HepG2 (cell line): ENCODE data around the gene VAT1L. TPM values are rescaled to one million over a fixed set of nuclear protein-coding genes. Genes with fewer than 3 reads are reported as not detected.

Experiments
- ATAC-seq: fragments of 200-7000 bp; cut with Tn5 transposase; 3 replicates; pipeline ENCODE4 v1.9.1; 2020; ENCODE audit warnings: mild to moderate bottlenecking, moderate library complexity
- BruUV-seq: library from RNA; stranded (reverse); fragments of 400-500 nt; replicated peaks from 2 replicates; lab custom pipeline; 2021; lab: Mats Ljungman, UMichigan
- CTCF ChIA-PET: fragments of 300-600 bp; formaldehyde crosslinking; extraction: SDS; loops from one replicate; lab custom pipeline; 2021; ENCODE audit warnings: low total read pairs, inconsistent platforms, low intra/inter-chr PET ratio; lab: Yijun Ruan, JAX
- POLR2A ChIA-PET: fragments of 350-600 bp; sonication (Branson Sonifier 250); formaldehyde crosslinking; loops from one replicate; lab custom pipeline; 2020; ENCODE audit warnings: antibody characterized with exemption, inconsistent platforms; lab: Yijun Ruan, JAX
- DNase-seq: peaks from one replicate; pipeline ENCODE4 v3.0.0-alpha.2; 2015; ENCODE audit warnings: low spot score
- FAIRE-seq: peaks from 3 replicates; lab custom pipeline; 2011; peaks lifted over from hg19 to GRCh38; lab: Jason Lieb, UNC
- H2AFZ ChIP-seq: one replicate; pipeline ENCODE4 v1.6.1; 2011; ENCODE audit warnings: low read length, inconsistent platforms
- H3K27ac ChIP-seq: fragments of 300-600 bp; 3 replicates; pipeline ENCODE4 v1.8.0; 2011; ENCODE audit warnings: mixed run types, mild to moderate bottlenecking, mixed read lengths, low read length, inconsistent platforms; ENCODE audit not compliant: insufficient read depth; ENCODE audit errors: extremely low read length
- H3K27me3 ChIP-seq, 2 experiments: fragments of 200-600 bp in 1 of 2; 2 replicates in 1 of 2; 3 replicates in 1 of 2; pipeline versions ENCODE4 v1.6.0 to v1.8.0; 2011; ENCODE audit warnings: low read length in 2 of 2, mild to moderate bottlenecking in 2 of 2, moderate library complexity in 2 of 2, inconsistent platforms in 1 of 2; ENCODE audit not compliant: insufficient read depth in 2 of 2, control insufficient read depth in 1 of 2
- H3K36me3 ChIP-seq, 2 experiments: fragments of 200-600 bp in 1 of 2; replicated peaks in 1 of 2; 2 replicates in 1 of 2; 3 replicates in 1 of 2; pipeline versions ENCODE4 v1.5.1 to v1.8.0; 2011; ENCODE audit warnings: low read length in 2 of 2, inconsistent platforms in 1 of 2; ENCODE audit not compliant: insufficient read depth in 2 of 2, control insufficient read depth in 1 of 2
- H3K4me1 ChIP-seq: 2 replicates; pipeline ENCODE4 v1.5.1; 2012; ENCODE audit warnings: low read length, inconsistent platforms; ENCODE audit not compliant: insufficient read depth
- H3K4me2 ChIP-seq: 2 replicates; pipeline ENCODE4 v1.6.0; 2011; ENCODE audit warnings: low read depth, low read length, inconsistent platforms
- H3K4me3 ChIP-seq, 3 experiments: fragments of 200-600 bp in 1 of 3; sonication (generic), shearing (Covaris generic) in 1 of 3; replicated peaks in 1 of 3; 2 replicates each; pipeline ENCODE4 v1.5.1; 2011 to 2016; ENCODE audit warnings: low read length in 3 of 3, inconsistent platforms in 2 of 3, low read depth in 2 of 3, mild to moderate bottlenecking in 2 of 3, control low read depth in 1 of 3, mixed read lengths in 1 of 3; ENCODE audit not compliant: insufficient read depth in 1 of 3
- H3K79me2 ChIP-seq: one replicate; pipeline ENCODE4 v1.6.1; 2011; ENCODE audit warnings: low read length, inconsistent platforms; ENCODE audit not compliant: insufficient read depth
- H3K9ac ChIP-seq: 2 replicates; pipeline ENCODE4 v1.6.0; 2011; ENCODE audit warnings: mild to moderate bottlenecking, low read depth, low read length, inconsistent platforms; ENCODE audit not compliant: insufficient read depth
- H3K9me3 ChIP-seq: 2 replicates; pipeline ENCODE4 v1.5.1; 2012; ENCODE audit warnings: mild to moderate bottlenecking, low read length
- H4K20me1 ChIP-seq: 2 replicates; pipeline ENCODE4 v1.6.0; 2011; ENCODE audit warnings: inconsistent platforms, mild to moderate bottlenecking, low read length, moderate library complexity; ENCODE audit not compliant: insufficient read depth
- AGO2 ChIP-seq: fragments of 200-400 bp; formaldehyde crosslinking; optimal IDR thresholded peaks from 2 replicates; pipeline ENCODE3; 2017; ENCODE audit warnings: mild to moderate bottlenecking, low read depth, low read length, moderate library complexity
- CHCHD3 ChIP-seq: sonication (generic); formaldehyde crosslinking; IDR thresholded peaks from 2 replicates; pipeline ENCODE4 v1.8.0; 2022; ENCODE audit warnings: mild to moderate bottlenecking, missing genetic modification reagents, moderate library complexity
- FOXA3 ChIP-seq: IDR thresholded peaks from 2 replicates; pipeline ENCODE4 v1.6.1; 2016; ENCODE audit warnings: missing genetic modification reagents, missing compliant biosample characterization
- FOXC1 ChIP-seq: sonication (generic); formaldehyde crosslinking; IDR thresholded peaks from 2 replicates; pipeline ENCODE4 v1.8.0; 2022; ENCODE audit warnings: mild to moderate bottlenecking, missing genetic modification reagents, borderline replicate concordance
- RORA ChIP-seq: sonication (generic); formaldehyde crosslinking; IDR thresholded peaks from 2 replicates; pipeline ENCODE4 v1.5.0; 2020; ENCODE audit warnings: mild to moderate bottlenecking, missing genetic modification reagents, moderate library complexity
- SNAI1 ChIP-seq: sonication (generic); formaldehyde crosslinking; IDR thresholded peaks from 2 replicates; pipeline ENCODE4 v1.5.0; 2020; ENCODE audit warnings: mild to moderate bottlenecking, missing genetic modification reagents, borderline replicate concordance
- YEATS2 ChIP-seq: sonication (generic); formaldehyde crosslinking; IDR thresholded peaks from 2 replicates; pipeline ENCODE4 v1.4.0; 2020; ENCODE audit warnings: missing genetic modification reagents, borderline replicate concordance
- ZFP82 ChIP-seq: sonication (generic); formaldehyde crosslinking; IDR thresholded peaks from 2 replicates; pipeline ENCODE4 v1.5.1; 2020; ENCODE audit warnings: mild to moderate bottlenecking, missing genetic modification reagents, borderline replicate concordance
- ZFY ChIP-seq: sonication (generic); formaldehyde crosslinking; IDR thresholded peaks from 2 replicates; pipeline ENCODE4 v1.4.0; 2020; ENCODE audit warnings: missing genetic modification reagents
- ZNF547 ChIP-seq: sonication (generic); formaldehyde crosslinking; IDR thresholded peaks from 2 replicates; pipeline ENCODE4 v1.5.1; 2020; ENCODE audit warnings: mild to moderate bottlenecking, missing genetic modification reagents
- WGBS: methylation state at CpG from one replicate; pipeline ENCODE4 v1.1.6; 2017; ENCODE audit warnings: low lambda C conversion rate; 5-methylcytosine and 5-hydroxymethylcytosine counted together
- in situ Hi-C: cut with HindIII; loops from 2 replicates; pipeline ENCODE4 v1.10.0; 2017; ENCODE audit warnings: low pct_unique_long_range_greater_than_20kb; ENCODE audit not compliant: extremely low pct_ligation_motif_present
- intact Hi-C: fragments of 100-400 bp; cut with micrococcal nuclease; formaldehyde crosslinking; loops from one replicate; pipeline ENCODE4 v1.10.0; 2022; ENCODE audit not compliant: unreplicated experiment
- polyA plus RNA-seq, 8 experiments: library from polyadenylated mRNA; depleted of rRNA in 3 of 8; stranded (reverse) in 7 of 8; unstranded in 1 of 8; fragments of >200 nt; fragmentation: Illumina TruSeq in 4 of 8; extraction: Trizol in 4 of 8; gene quantifications; 2 replicates each; pipeline versions ENCODE4 v1.2.1 to v1.2.3, GENCODE V29; 2011 to 2016; ENCODE audit warnings: low read depth in 4 of 8, missing spikeins in 1 of 8, mixed read lengths in 1 of 8; ENCODE audit not compliant: insufficient read depth in 1 of 8
- total RNA-seq, 5 experiments: library from RNA; depleted of rRNA; stranded (reverse); fragments of >200 nt; fragmentation: Illumina TruSeq; extraction: Trizol; gene quantifications; 2 replicates each; pipeline ENCODE4 v1.2.3, GENCODE V29; 2016; ENCODE audit warnings: low read depth in 1 of 5
- TF ChIP-seq, protein P1 (sequence below): IDR thresholded peaks from 2 replicates; pipeline ENCODE4 v1.6.1; 2016; ENCODE audit warnings: control low read depth
- TF ChIP-seq, protein P2 (sequence below): sonication (generic); formaldehyde crosslinking; IDR thresholded peaks from 2 replicates; pipeline ENCODE4 v1.9.0; 2021; ENCODE audit warnings: missing genetic modification reagents, mild to moderate bottlenecking, borderline replicate concordance
- TF ChIP-seq, protein P3 (sequence below): sonication (generic); formaldehyde crosslinking; IDR thresholded peaks from 2 replicates; pipeline ENCODE4 v1.5.0; 2020; ENCODE audit warnings: missing genetic modification reagents, mild to moderate bottlenecking, borderline replicate concordance

The VAT1L gene
- total and polyA plus RNA-seq, 2 of the 13 experiments (the other 11 are each of a cell fraction or from before 2014, with no cell fraction given) = not detected

DNA sequence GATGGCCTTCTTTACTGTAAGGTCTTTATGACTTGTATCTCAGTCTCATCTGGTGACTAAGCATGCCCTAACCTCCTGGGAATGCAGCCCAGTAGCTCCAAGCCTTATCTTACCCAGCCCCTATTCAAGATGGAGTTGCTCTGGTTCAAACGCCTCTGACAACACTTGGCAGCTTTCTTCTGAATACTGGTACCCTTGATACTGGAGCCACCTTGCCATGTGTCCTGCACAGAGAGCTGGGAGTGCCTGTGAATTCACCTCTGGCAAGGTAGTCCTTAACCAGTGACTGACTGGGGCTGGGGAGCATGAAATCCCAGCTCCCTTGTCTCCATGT, 48.8 kb upstream of the VAT1L start:
- DNase-seq (no peak), FAIRE-seq (no peak), ATAC-seq (no peak)
- no peak overlapping the region for H3K4me2 ChIP-seq
- no TSS peak for BruUV-seq
- intact Hi-C loops = no loop called here
- CTCF ChIA-PET = no interaction called here
- no peaks in the 10 kb centered on the region for H3K79me2 ChIP-seq
- peaks cover 34% of the 10 kb centered on the region for H3K4me1 ChIP-seq
- H3K9me3 ChIP-seq = 0 out of 2 replicates have a peak, but pooled peaks cover 3% of the 10 kb centered on the region
- no peaks in the 10 kb centered on the region; a peak in 1 of 5 replicates for H3K36me3 ChIP-seq
- TF ChIP-seq ZNF547 = no peak
- TF ChIP-seq SNAI1 (CRISPR knock-in tag) = no peak
- no peak for TF ChIP-seq FOXC1 (CRISPR knock-in tag)
- TF ChIP-seq, protein P1, sequence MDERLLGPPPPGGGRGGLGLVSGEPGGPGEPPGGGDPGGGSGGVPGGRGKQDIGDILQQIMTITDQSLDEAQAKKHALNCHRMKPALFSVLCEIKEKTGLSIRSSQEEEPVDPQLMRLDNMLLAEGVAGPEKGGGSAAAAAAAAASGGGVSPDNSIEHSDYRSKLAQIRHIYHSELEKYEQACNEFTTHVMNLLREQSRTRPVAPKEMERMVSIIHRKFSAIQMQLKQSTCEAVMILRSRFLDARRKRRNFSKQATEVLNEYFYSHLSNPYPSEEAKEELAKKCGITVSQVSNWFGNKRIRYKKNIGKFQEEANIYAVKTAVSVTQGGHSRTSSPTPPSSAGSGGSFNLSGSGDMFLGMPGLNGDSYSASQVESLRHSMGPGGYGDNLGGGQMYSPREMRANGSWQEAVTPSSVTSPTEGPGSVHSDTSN (CRISPR knock-in tag) = no peak
- TF ChIP-seq FOXA3 (CRISPR knock-in tag) = no peak
- no peak for TF ChIP-seq RORA (CRISPR knock-in tag)
- TF ChIP-seq, protein P2, sequence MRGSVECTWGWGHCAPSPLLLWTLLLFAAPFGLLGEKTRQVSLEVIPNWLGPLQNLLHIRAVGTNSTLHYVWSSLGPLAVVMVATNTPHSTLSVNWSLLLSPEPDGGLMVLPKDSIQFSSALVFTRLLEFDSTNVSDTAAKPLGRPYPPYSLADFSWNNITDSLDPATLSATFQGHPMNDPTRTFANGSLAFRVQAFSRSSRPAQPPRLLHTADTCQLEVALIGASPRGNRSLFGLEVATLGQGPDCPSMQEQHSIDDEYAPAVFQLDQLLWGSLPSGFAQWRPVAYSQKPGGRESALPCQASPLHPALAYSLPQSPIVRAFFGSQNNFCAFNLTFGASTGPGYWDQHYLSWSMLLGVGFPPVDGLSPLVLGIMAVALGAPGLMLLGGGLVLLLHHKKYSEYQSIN (CRISPR knock-in tag) = no peak
- TF ChIP-seq ZFP82 (CRISPR knock-in tag) = no peak
- TF ChIP-seq, protein P3, sequence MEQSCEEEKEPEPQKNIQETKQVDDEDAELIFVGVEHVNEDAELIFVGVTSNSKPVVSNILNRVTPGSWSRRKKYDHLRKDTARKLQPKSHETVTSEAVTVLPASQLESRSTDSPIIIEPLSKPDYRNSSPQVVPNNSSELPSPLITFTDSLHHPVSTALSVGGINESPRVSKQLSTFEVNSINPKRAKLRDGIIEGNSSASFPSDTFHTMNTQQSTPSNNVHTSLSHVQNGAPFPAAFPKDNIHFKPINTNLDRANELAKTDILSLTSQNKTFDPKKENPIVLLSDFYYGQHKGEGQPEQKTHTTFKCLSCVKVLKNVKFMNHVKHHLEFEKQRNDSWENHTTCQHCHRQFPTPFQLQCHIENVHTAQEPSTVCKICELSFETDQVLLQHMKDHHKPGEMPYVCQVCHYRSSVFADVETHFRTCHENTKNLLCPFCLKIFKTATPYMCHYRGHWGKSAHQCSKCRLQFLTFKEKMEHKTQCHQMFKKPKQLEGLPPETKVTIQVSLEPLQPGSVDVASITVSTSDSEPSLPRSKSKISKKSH = no peak
- TF ChIP-seq CHCHD3 (CRISPR knock-in tag) = no peak
- TF ChIP-seq ZFY (CRISPR knock-in tag) = no peak
- TF ChIP-seq AGO2 = no peak
- TF ChIP-seq YEATS2 (CRISPR knock-in tag) = no peak
- in situ Hi-C loops = no loop called here
- no peak overlapping the region for H2AFZ ChIP-seq
- no peaks in the 10 kb centered on the region for H4K20me1 ChIP-seq
- no peak overlapping the region for H3K27ac ChIP-seq
- POLR2A ChIA-PET = interaction anchor here (1.0 kb wide), 1 partner anchor 10 kb away, joined by 3 read pairs; no protein-coding TSS in a partner anchor
- H3K4me3 ChIP-seq = no peak overlapping the region
- no peak overlapping the region for H3K9ac ChIP-seq
- WGBS = 95% methylated on average over 1 of the region's 1 CpG
- no peaks in the 10 kb centered on the region for H3K27me3 ChIP-seq
